K562 (cell line): Measurements from ENCODE around the gene TUBA4B. TPM values are rescaled to one million over a fixed set of nuclear protein-coding genes. Genes with fewer than 3 reads are reported as not detected.
A peak's percentile ranks its signal among the peaks of the same experiment; 100 is the strongest.

Source experiments
- ATAC-seq: fragments of 200-7000 bp; cut with Tn5 transposase; 3 replicates; pipeline ENCODE4 v1.9.1; 2020; ENCODE audit warnings: moderate library complexity
- BruUV-seq: library from RNA; stranded (reverse); fragments of 400-500 nt; replicated peaks from 2 replicates; lab custom pipeline; 2021; lab: Mats Ljungman, UMichigan
- CTCF ChIA-PET: fragments of 300-600 bp; formaldehyde crosslinking; extraction: SDS; loops from one replicate; lab custom pipeline; 2021; ENCODE audit warnings: low intra/inter-chr PET ratio; lab: Yijun Ruan, JAX
- POLR2A ChIA-PET: fragments of 300-600, 350-650 bp; sonication (Branson Sonifier 250); formaldehyde crosslinking; extraction: SDS; loops from one replicate; lab custom pipeline; 2021; ENCODE audit warnings: antibody characterized with exemption, inconsistent platforms; lab: Yijun Ruan, JAX
- DNase-seq, 4 experiments: peaks; one replicate each; pipeline versions ENCODE4 v3.0.0 to v3.0.0-alpha.2; 2011 to 2018; ENCODE audit warnings: low spot score in 3 of 4, mixed read lengths in 3 of 4; ENCODE audit errors: extremely low read depth in 1 of 4
- FAIRE-seq: peaks from 2 replicates; lab custom pipeline; 2011; peaks lifted over from hg19 to GRCh38; lab: Jason Lieb, UNC
- H2AFZ ChIP-seq: 2 replicates; pipeline ENCODE4 v1.6.0; 2011; ENCODE audit warnings: low read depth, low read length, control low read depth, inconsistent platforms
- H3K27ac ChIP-seq: fragments of 200-600 bp; 3 replicates; pipeline ENCODE4 v1.8.0; 2011; ENCODE audit warnings: low read depth, mild to moderate bottlenecking, control low read depth, inconsistent platforms, low read length, moderate library complexity, mixed read lengths; ENCODE audit errors: extremely low read depth
- H3K27me3 ChIP-seq, 2 experiments: fragments of 300-600 bp in 1 of 2; 2 replicates in 1 of 2; 3 replicates in 1 of 2; pipeline versions ENCODE4 v1.6.0 to v1.8.0; 2011; ENCODE audit warnings: inconsistent platforms in 2 of 2, low read length in 2 of 2, mild to moderate bottlenecking in 1 of 2, mixed read lengths in 1 of 2, moderate library complexity in 1 of 2; ENCODE audit not compliant: control insufficient read depth in 2 of 2, insufficient read depth in 2 of 2
- H3K36me3 ChIP-seq: fragments of 300-600 bp; 3 replicates; pipeline ENCODE4 v1.8.0; 2011; ENCODE audit warnings: mild to moderate bottlenecking, low read length, inconsistent platforms; ENCODE audit not compliant: control insufficient read depth, insufficient read depth
- H3K4me1 ChIP-seq, 2 experiments: fragments of 200-600 bp in 1 of 2; replicated peaks in 1 of 2; 2 replicates in 1 of 2; 3 replicates in 1 of 2; pipeline versions ENCODE4 v1.5.1 to v1.8.0; 2011; ENCODE audit warnings: inconsistent platforms in 2 of 2, low read length in 2 of 2, mild to moderate bottlenecking in 1 of 2, mixed read lengths in 1 of 2, moderate library complexity in 1 of 2; ENCODE audit not compliant: control insufficient read depth in 2 of 2, insufficient read depth in 2 of 2
- H3K4me2 ChIP-seq: 2 replicates; pipeline ENCODE4 v1.6.1; 2011; ENCODE audit warnings: low read length, control low read depth, inconsistent platforms, mixed read lengths; ENCODE audit not compliant: insufficient read depth
- H3K4me3 ChIP-seq: fragments of 200-600 bp; sonication (generic), shearing (Covaris generic); 2 replicates; pipeline ENCODE4 v1.5.1; 2016; ENCODE audit warnings: control low read depth, inconsistent platforms
- H3K79me2 ChIP-seq: fragments of 200-600 bp; 3 replicates; pipeline ENCODE4 v1.8.0; 2011; ENCODE audit warnings: low read length, inconsistent platforms; ENCODE audit not compliant: control insufficient read depth, insufficient read depth
- H3K9ac ChIP-seq, 2 experiments: 2 replicates each; pipeline versions ENCODE4 v1.6.0 to v1.6.1; 2011; ENCODE audit warnings: low read depth in 2 of 2, low read length in 2 of 2, control low read depth in 1 of 2, inconsistent platforms in 1 of 2, mild to moderate bottlenecking in 1 of 2, mixed read lengths in 1 of 2; ENCODE audit not compliant: insufficient read depth in 1 of 2
- H3K9me1 ChIP-seq: one replicate; pipeline ENCODE4 v1.6.0; 2011; ENCODE audit warnings: inconsistent platforms, mild to moderate bottlenecking, low read length, moderate library complexity; ENCODE audit not compliant: control insufficient read depth, insufficient read depth
- H3K9me3 ChIP-seq: replicated peaks from 2 replicates; pipeline ENCODE4 v1.5.1; 2011; ENCODE audit warnings: low read depth, low read length, inconsistent platforms; ENCODE audit not compliant: control insufficient read depth, insufficient read depth
- H4K20me1 ChIP-seq: replicated peaks from 2 replicates; pipeline ENCODE4 v1.6.1; 2011; ENCODE audit warnings: low read length, inconsistent platforms, mixed read lengths; ENCODE audit not compliant: control insufficient read depth, insufficient read depth
- BDP1 ChIP-seq: IDR thresholded peaks from 3 replicates; pipeline ENCODE4 v1.6.1; 2011; ENCODE audit not compliant: insufficient read length, insufficient read depth
- CBFB ChIP-seq: sonication (generic); formaldehyde crosslinking; IDR thresholded peaks from 2 replicates; pipeline ENCODE4 v1.4.0; 2020; ENCODE audit warnings: mild to moderate bottlenecking, missing genetic modification reagents
- DEAF1 ChIP-seq: fragments of 450-650 bp; formaldehyde crosslinking; IDR thresholded peaks from 2 replicates; pipeline ENCODE4 v1.4.0; 2020; ENCODE audit warnings: mild to moderate bottlenecking, moderate library complexity
- HNRNPLL ChIP-seq: fragments of 200-400 bp; formaldehyde crosslinking; IDR thresholded peaks from 2 replicates; pipeline ENCODE4 v1.6.1; 2017; ENCODE audit warnings: low read length, low read depth, mild to moderate bottlenecking; ENCODE audit not compliant: poor library complexity, severe bottlenecking
- NRF1 ChIP-seq, 2 experiments: fragments of 450-650 bp; IDR thresholded peaks in 1 of 2; conservative IDR thresholded peaks in 1 of 2; 2 replicates each; pipeline ENCODE4 v1.6.1; 2014; ENCODE audit warnings: mild to moderate bottlenecking in 2 of 2
- PCBP1 ChIP-seq: fragments of 200-400 bp; formaldehyde crosslinking; IDR thresholded peaks from 2 replicates; pipeline ENCODE4 v1.6.1; 2018; ENCODE audit warnings: mild to moderate bottlenecking, low read depth, low read length; ENCODE audit not compliant: poor library complexity, severe bottlenecking
- POLR3A ChIP-seq: IDR thresholded peaks from 2 replicates; pipeline ENCODE4 v1.6.1; 2011; ENCODE audit warnings: borderline replicate concordance, mild to moderate bottlenecking, moderate library complexity; ENCODE audit not compliant: insufficient read length, insufficient read depth; ENCODE audit errors: extremely low read depth
- PRDM10 ChIP-seq: fragments of 450-650 bp; IDR thresholded peaks from 2 replicates; pipeline ENCODE4 v1.6.1; 2018; ENCODE audit not compliant: partially characterized antibody
- RBFOX2 ChIP-seq: fragments of 200-400 bp; formaldehyde crosslinking; IDR thresholded peaks from 2 replicates; pipeline ENCODE4 v1.6.1; 2017; ENCODE audit warnings: low read depth, mild to moderate bottlenecking, low read length, moderate library complexity
- SRF ChIP-seq, 2 experiments: fragments of 250-450, 450-650 bp in 1 of 2; sonication (Bioruptor Pico) in 1 of 2; sonication (generic) in 1 of 2; formaldehyde crosslinking; IDR thresholded peaks; 2 replicates each; pipeline versions ENCODE4 v1.5.0 to v1.5.1; 2020 to 2022; ENCODE audit warnings: mild to moderate bottlenecking in 1 of 2, missing genetic modification reagents in 1 of 2
- TARDBP ChIP-seq: fragments of 450-650 bp; IDR thresholded peaks from 2 replicates; pipeline ENCODE4 v1.6.1; 2016
- U2AF2 ChIP-seq: fragments of 200-400 bp; formaldehyde crosslinking; optimal IDR thresholded peaks from 2 replicates; pipeline ENCODE3; 2017; ENCODE audit warnings: low read depth, mild to moderate bottlenecking, low read length
- ZNF165 ChIP-seq: fragments of 250-450 bp; sonication (Bioruptor Pico); IDR thresholded peaks from 2 replicates; pipeline ENCODE4 v1.4.0; 2020; ENCODE audit warnings: borderline replicate concordance
- ZZZ3 ChIP-seq: fragments of 450-650 bp; IDR thresholded peaks from 2 replicates; pipeline ENCODE4 v1.6.1; 2016; ENCODE audit warnings: antibody characterized with exemption, mild to moderate bottlenecking, moderate library complexity
- WGBS: fragments of 100-300 bp; shearing (Covaris generic); methylation state at CpG from one replicate; pipeline ENCODE4 v1.1.6; 2016; ENCODE audit warnings: low coverage, mixed read lengths; ENCODE audit not compliant: insufficient coverage; ENCODE audit errors: missing lambda C conversion rate; 5-methylcytosine and 5-hydroxymethylcytosine counted together
- in situ Hi-C: fragments of 300-500 bp; cut with MboI; formaldehyde crosslinking; loops from 4 replicates; pipeline ENCODE4 v1.15.0; 2018; ENCODE audit warnings: inconsistent platforms, mixed read lengths
- intact Hi-C: fragments of 100-400 bp; cut with micrococcal nuclease; formaldehyde crosslinking; loops from 2 replicates; pipeline ENCODE4 v1.14.2; 2022
- polyA plus RNA-seq, 8 experiments: library from polyadenylated mRNA; depleted of rRNA in 4 of 8; stranded (reverse) in 5 of 8; unstranded in 3 of 8; fragments of >200 nt; fragmentation: Nextera tagmentation in 2 of 8; fragmentation: Illumina TruSeq in 1 of 8; extraction: Ambion mirVana in 2 of 8; extraction: Trizol in 1 of 8; gene quantifications; 2 replicates each; pipeline versions ENCODE4 v1.2.1 to v1.2.3, GENCODE V29; 2011 to 2014; ENCODE audit warnings: inconsistent platforms in 1 of 8, missing spikeins in 1 of 8
- total RNA-seq, 7 experiments: library from RNA; depleted of rRNA in 6 of 7; stranded (reverse); fragments of >200 nt in 6 of 7; fragmentation: Illumina TruSeq in 2 of 7; extraction: Trizol in 2 of 7; gene quantifications; 2 replicates each; pipeline versions ENCODE4 v1.2.1 to v1.2.3, GENCODE V29; 2011 to 2021; ENCODE audit warnings: low replicate concordance in 1 of 7
- TF ChIP-seq, protein P1 (sequence below): sonication (generic); formaldehyde crosslinking; IDR thresholded peaks from 2 replicates; pipeline ENCODE4 v1.9.0; 2022; ENCODE audit warnings: mild to moderate bottlenecking, missing genetic modification reagents

TUBA4B gene
- total and polyA plus RNA-seq, 9 of the 15 experiments (the other 6 are each of a cell fraction or from before 2014, with no cell fraction given), result 0.04 TPM; not detected in 8

DNA sequence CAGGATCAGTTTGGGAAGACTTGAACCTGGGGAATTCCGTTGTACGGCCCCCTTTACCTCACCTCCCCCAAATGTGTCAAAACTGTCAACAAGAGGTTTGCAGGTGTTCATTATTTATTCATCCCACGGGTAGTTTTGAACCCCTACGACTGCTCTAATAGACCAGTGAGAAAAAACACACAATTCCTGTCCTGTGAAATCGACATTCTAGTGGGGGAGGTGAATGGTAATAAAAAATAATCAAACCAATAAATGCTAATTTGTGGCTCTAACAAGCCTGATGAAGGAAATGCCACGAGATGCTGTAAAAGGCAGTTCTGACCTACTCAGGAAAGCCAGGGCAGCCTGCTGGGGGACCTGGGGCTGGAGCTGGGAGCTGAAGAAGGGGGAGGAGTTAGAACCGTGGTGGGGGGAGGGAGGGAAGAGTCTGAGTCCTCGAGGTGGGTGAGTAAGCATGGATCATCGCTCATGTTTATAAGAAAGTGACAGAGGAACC, 25.7 kb downstream of the TUBA4B start:
- intact Hi-C loops, result loop anchor here (1.0 to 5.0 kb wide), 6 partner anchors 16 to 319 kb away; partner anchors contain the start of genes ABCB6, NHEJ1, STK11IP and TUBA4A
- Histone ChIP-seq H3K79me2 (no peaks in the 10 kb centered on the region), H3K4me1 (peaks cover 42 to 59% of the 10 kb centered on the region in 2 experiments), H3K9ac (peak overlapping the region; percentile 80 to 84), H3K4me2 (peak overlapping the region; percentile 74), H3K27me3 (no peaks in the 10 kb centered on the region), H3K27ac (peak overlapping the region; percentile 87), H3K9me1 (peaks cover 5% of the 10 kb centered on the region), H4K20me1 (no peaks in the 10 kb centered on the region), H2AFZ (peak overlapping the region; percentile 96), H3K4me3 (peak overlapping the region; percentile 32), H3K36me3 (no peaks in the 10 kb centered on the region), H3K9me3 (no peaks in the 10 kb centered on the region)
- BruUV-seq, result no TSS peak
- POLR2A ChIA-PET, result interaction anchor here (0.6 to 1.6 kb wide), 13 partner anchors 10 to 145 kb away, joined by 3 to 8 read pairs (median 5); partner anchors contain the start of genes CNPPD1, DNPEP, GLB1L and STK16
- in situ Hi-C loops, result no loop called here
- no peak for FAIRE-seq
- CTCF ChIA-PET, result interaction anchor here (4.3 kb wide), 1 partner anchor 17 kb away, joined by 28 read pairs; no protein-coding TSS in a partner anchor
- no peak for DNase-seq
- 6% methylated on average over 7 of the region's 9 CpGs for WGBS
- no peak for ATAC-seq
- TF ChIP-seq HNRNPLL, result no peak
- no peak for TF ChIP-seq BDP1
- peak; percentile 48 for TF ChIP-seq PRDM10
- TF ChIP-seq CBFB (CRISPR knock-in tag), result no peak
- TF ChIP-seq, protein P1, sequence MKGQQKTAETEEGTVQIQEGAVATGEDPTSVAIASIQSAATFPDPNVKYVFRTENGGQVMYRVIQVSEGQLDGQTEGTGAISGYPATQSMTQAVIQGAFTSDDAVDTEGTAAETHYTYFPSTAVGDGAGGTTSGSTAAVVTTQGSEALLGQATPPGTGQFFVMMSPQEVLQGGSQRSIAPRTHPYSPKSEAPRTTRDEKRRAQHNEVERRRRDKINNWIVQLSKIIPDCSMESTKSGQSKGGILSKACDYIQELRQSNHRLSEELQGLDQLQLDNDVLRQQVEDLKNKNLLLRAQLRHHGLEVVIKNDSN (CRISPR knock-in tag), result no peak
- no peak for TF ChIP-seq NRF1 (conservative IDR thresholded peaks at IDR 0.05 in 1 of 2, IDR thresholded peaks at IDR 0.05 in 1 of 2)
- TF ChIP-seq POLR3A, result no peak
- TF ChIP-seq DEAF1 (CRISPR knock-in tag), result no peak
- no peak for TF ChIP-seq SRF (CRISPR knock-in tag; IDR thresholded peaks at IDR 0.05)
- TF ChIP-seq ZNF165 (CRISPR knock-in tag), result no peak
- no peak for TF ChIP-seq ZZZ3
- TF ChIP-seq TARDBP, result no peak
- no peak for TF ChIP-seq RBFOX2
- no peak for TF ChIP-seq U2AF2
- no peak for TF ChIP-seq PCBP1
